ENCODE measurements around the gene C16orf89.

C16orf89 gene

DNA sequence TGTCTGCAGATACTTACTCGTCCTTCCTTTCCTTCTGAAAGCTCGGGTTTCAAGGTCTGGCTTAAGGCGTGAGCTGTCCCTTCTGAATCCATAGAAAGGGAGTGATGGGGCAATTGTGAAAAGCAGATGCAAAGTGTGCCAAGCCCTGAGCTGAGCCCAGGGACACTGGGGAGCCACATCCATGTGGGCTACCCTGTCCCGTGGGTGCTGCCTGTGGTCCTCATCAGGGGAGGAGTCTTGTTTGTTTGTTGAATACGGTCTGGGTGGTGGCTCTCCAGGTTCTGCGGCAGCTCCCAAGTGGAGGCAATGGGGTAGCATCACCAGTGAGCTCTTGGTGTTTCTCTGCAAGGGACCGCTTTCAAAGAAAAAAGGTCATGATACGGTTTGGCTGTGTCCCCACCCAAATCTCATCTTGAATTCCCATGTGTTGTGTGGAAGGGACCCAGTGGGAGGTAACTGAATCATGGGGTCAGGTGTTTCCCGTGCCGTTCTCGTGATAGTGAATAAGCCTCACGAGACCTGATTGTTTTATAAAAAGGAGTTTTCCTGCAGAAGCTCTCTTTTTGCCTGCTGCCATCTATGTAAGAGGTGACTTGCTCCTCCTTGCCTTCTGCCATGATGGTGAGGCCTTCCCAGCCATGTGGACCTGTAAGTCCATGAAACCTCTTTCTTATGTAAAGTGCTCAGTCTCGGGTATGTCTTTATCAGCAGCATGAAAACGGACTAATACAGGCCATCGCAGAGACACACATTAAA lies 4.9 kb upstream of the C16orf89 start:
- no peak for DNase-seq
- Histone ChIP-seq H2BK120ac (ENCODE audit: low read depth, low read length) (no peak overlapping the region), H3K14ac (ENCODE audit: low read length in 2 of 2) (no peak overlapping the region), H3K79me1 (replicated peaks; ENCODE audit: low read length, poor library complexity, severe bottlenecking) (peaks cover 19% of the 10 kb centered on the region), H3K27ac (ENCODE audit: low read length, poor library complexity, severe bottlenecking) (no peak overlapping the region), H3K4me2 (ENCODE audit: low read length, poor library complexity, severe bottlenecking) (no peak overlapping the region), H3K9me3 (ENCODE audit: control insufficient read depth, low read length) (no peaks in the 10 kb centered on the region), H4K8ac (ENCODE audit: low read length) (no peak overlapping the region), H3K36me3 (ENCODE audit: control insufficient read depth in 1 of 2, insufficient read depth in 2 of 2, low read depth in 1 of 2, low read length in 2 of 2) (peaks cover 7 to 18% of the 10 kb centered on the region in 2 experiments), H2AK5ac (ENCODE audit: low read length, severe bottlenecking) (no peak overlapping the region), H3K4me3 (ENCODE audit: insufficient read depth in 1 of 2, low read depth in 1 of 2, low read length in 2 of 2) (no peak overlapping the region), H3K27me3 (ENCODE audit: control insufficient read depth in 1 of 2, insufficient read depth in 1 of 2, low read length in 2 of 2) (peaks cover 13 to 15% of the 10 kb centered on the region in 2 experiments), H3K4me1 (ENCODE audit: control insufficient read depth, insufficient read depth, low read depth, low read length) (peaks cover 3% of the 10 kb centered on the region), H2BK15ac (ENCODE audit: low read depth, poor library complexity, severe bottlenecking) (no peak overlapping the region), H4K91ac (ENCODE audit: low read length) (no peak overlapping the region), H2BK12ac (ENCODE audit: low read length in 2 of 2) (no peak overlapping the region), H3K9ac (ENCODE audit: low read length) (no peak overlapping the region), H3K23ac (ENCODE audit: low read length in 2 of 2) (no peak overlapping the region), H3K4ac (ENCODE audit: low read depth in 1 of 2, low read length in 2 of 2) (no peak overlapping the region), H2AFZ (ENCODE audit: low read depth, low read length) (no peak overlapping the region), H2BK5ac (ENCODE audit: low read depth, low read length, poor library complexity, severe bottlenecking) (no peak overlapping the region), H3K18ac (ENCODE audit: low read depth in 1 of 2, low read length in 2 of 2) (no peak overlapping the region)
- 91% methylated on average over 14 of the region's 15 CpGs for WGBS

DNA sequence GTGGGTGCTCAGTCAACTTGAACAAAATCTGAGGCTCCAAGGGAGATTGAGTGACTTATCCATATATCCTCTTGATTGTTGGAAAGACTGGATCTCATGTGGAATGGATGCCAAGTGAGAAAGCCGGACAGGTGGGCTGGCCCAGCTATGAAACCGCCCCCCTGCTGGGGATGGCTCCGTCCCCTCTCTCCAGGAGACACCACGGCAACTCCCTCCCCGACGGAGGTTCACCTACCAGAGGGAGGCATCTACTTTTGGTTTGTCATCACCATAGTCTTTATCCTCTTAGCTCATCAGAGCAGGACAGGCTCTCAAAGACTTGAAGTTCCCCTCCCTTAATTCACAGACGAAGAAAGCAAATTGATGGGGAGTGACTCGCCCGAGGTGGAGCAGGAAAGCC lies 4.1 kb upstream of the C16orf89 start:
- Histone ChIP-seq H3K18ac (ENCODE audit: low read depth in 1 of 2, low read length in 2 of 2) (no peak overlapping the region), H3K79me1 (replicated peaks; ENCODE audit: low read length, poor library complexity, severe bottlenecking) (peaks cover 14% of the 10 kb centered on the region), H4K91ac (ENCODE audit: low read length) (no peak overlapping the region), H3K9me3 (ENCODE audit: control insufficient read depth, low read length) (no peaks in the 10 kb centered on the region), H3K27me3 (ENCODE audit: control insufficient read depth in 1 of 2, insufficient read depth in 1 of 2, low read length in 2 of 2) (peaks cover 20 to 23% of the 10 kb centered on the region in 2 experiments), H2AK5ac (ENCODE audit: low read length, severe bottlenecking) (no peak overlapping the region), H3K4ac (ENCODE audit: low read depth in 1 of 2, low read length in 2 of 2) (no peak overlapping the region), H3K9ac (ENCODE audit: low read length) (no peak overlapping the region), H3K27ac (ENCODE audit: low read length, poor library complexity, severe bottlenecking) (no peak overlapping the region), H3K14ac (ENCODE audit: low read length in 2 of 2) (no peak overlapping the region), H2BK15ac (ENCODE audit: low read depth, poor library complexity, severe bottlenecking) (no peak overlapping the region), H3K4me3 (ENCODE audit: insufficient read depth in 1 of 2, low read depth in 1 of 2, low read length in 2 of 2) (no peak overlapping the region), H2BK5ac (ENCODE audit: low read depth, low read length, poor library complexity, severe bottlenecking) (no peak overlapping the region), H4K8ac (ENCODE audit: low read length) (no peak overlapping the region), H2AFZ (ENCODE audit: low read depth, low read length) (no peak overlapping the region), H2BK12ac (ENCODE audit: low read length in 2 of 2) (no peak overlapping the region), H3K4me1 (ENCODE audit: control insufficient read depth, insufficient read depth, low read depth, low read length) (peaks cover 5% of the 10 kb centered on the region), H3K36me3 (ENCODE audit: control insufficient read depth in 1 of 2, insufficient read depth in 2 of 2, low read depth in 1 of 2, low read length in 2 of 2) (peaks cover 2 to 10% of the 10 kb centered on the region in 2 experiments), H3K23ac (ENCODE audit: low read length in 2 of 2) (no peak overlapping the region), H3K4me2 (ENCODE audit: low read length, poor library complexity, severe bottlenecking) (no peak overlapping the region), H2BK120ac (ENCODE audit: low read depth, low read length) (no peak overlapping the region)
- DNase-seq: no peak
- 96% methylated on average over 9 of the region's 9 CpGs for WGBS

DNA sequence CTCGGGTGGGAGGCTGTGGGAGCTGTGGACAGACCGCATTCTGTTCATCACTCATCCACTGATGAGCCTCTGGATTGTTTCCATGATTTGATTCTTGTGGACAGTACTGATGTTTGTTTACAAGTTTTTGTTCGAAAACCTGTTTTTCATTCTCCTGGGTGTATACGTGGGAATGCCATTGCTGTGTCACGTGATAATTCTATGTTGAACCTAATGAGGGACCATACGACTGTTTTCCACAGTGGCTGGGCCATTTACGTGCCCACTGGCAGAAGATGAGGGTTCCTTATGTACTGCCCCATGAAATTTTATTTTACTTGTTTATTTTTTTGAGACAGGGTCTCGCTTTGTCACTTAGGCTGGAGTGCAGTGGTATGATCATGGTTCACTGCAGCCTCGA lies 3.3 kb upstream of the C16orf89 start:
- H3K79me1 ChIP-seq (replicated peaks; ENCODE audit: low read length, poor library complexity, severe bottlenecking): peaks cover 9% of the 10 kb centered on the region
- peaks cover 0 to 3% of the 10 kb centered on the region in 2 experiments for H3K36me3 ChIP-seq (ENCODE audit: control insufficient read depth in 1 of 2, insufficient read depth in 2 of 2, low read depth in 1 of 2, low read length in 2 of 2)
- WGBS: 87% methylated on average over 9 of the region's 9 CpGs

DNA sequence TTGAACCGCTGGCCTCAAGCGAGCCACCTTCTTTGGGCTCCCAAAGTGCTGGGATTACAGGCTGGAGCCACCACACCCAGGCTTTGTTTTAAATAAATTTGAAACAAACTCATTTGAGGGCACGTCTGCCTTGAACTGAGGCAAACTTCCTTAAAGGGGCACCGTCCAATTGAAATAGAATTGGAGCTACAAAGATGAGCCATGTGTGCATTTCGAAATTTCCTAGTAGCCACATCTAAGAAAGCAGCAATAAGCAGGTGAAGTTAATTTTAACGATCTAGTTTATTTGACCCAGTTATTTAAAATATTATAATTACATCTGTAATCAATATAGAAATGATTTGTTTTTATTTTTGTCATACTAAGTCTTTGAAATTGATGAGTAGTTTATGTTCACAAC lies 755 bp upstream of the C16orf89 start:
- H2BK15ac ChIP-seq (ENCODE audit: low read depth, poor library complexity, severe bottlenecking): no peak overlapping the region
- DNase-seq: no peak
- 75% methylated on average over 5 of the region's 6 CpGs for WGBS

More for the DNA sequence above, 3.3 kb upstream of the C16orf89 start:
- Histone ChIP-seq H3K23ac (ENCODE audit: low read length in 2 of 2) (no peak overlapping the region), H3K4me2 (ENCODE audit: low read length, poor library complexity, severe bottlenecking) (no peak overlapping the region), H2AFZ (ENCODE audit: low read depth, low read length) (no peak overlapping the region), H3K4me3 (ENCODE audit: insufficient read depth in 1 of 2, low read depth in 1 of 2, low read length in 2 of 2) (no peak overlapping the region), H2BK120ac (ENCODE audit: low read depth, low read length) (no peak overlapping the region), H4K8ac (ENCODE audit: low read length) (no peak overlapping the region), H2BK15ac (ENCODE audit: low read depth, poor library complexity, severe bottlenecking) (no peak overlapping the region), H3K27ac (ENCODE audit: low read length, poor library complexity, severe bottlenecking) (no peak overlapping the region), H3K27me3 (ENCODE audit: control insufficient read depth in 1 of 2, insufficient read depth in 1 of 2, low read length in 2 of 2) (peaks cover 28 to 29% of the 10 kb centered on the region in 2 experiments), H3K14ac (ENCODE audit: low read length in 2 of 2) (no peak overlapping the region), H3K18ac (ENCODE audit: low read depth in 1 of 2, low read length in 2 of 2) (no peak overlapping the region), H2AK5ac (ENCODE audit: low read length, severe bottlenecking) (no peak overlapping the region), H2BK5ac (ENCODE audit: low read depth, low read length, poor library complexity, severe bottlenecking) (no peak overlapping the region), H3K4ac (ENCODE audit: low read depth in 1 of 2, low read length in 2 of 2) (no peak overlapping the region), H3K4me1 (ENCODE audit: control insufficient read depth, insufficient read depth, low read depth, low read length) (peaks cover 5% of the 10 kb centered on the region), H3K9me3 (ENCODE audit: control insufficient read depth, low read length) (no peaks in the 10 kb centered on the region), H3K9ac (ENCODE audit: low read length) (no peak overlapping the region), H2BK12ac (ENCODE audit: low read length in 2 of 2) (no peak overlapping the region), H4K91ac (ENCODE audit: low read length) (no peak overlapping the region)
- DNase-seq: no peak

More for the DNA sequence above, 755 bp upstream of the C16orf89 start:
- Histone ChIP-seq H3K18ac (ENCODE audit: low read depth in 1 of 2, low read length in 2 of 2) (no peak overlapping the region), H3K27ac (ENCODE audit: low read length, poor library complexity, severe bottlenecking) (no peak overlapping the region), H2AK5ac (ENCODE audit: low read length, severe bottlenecking) (no peak overlapping the region), H3K4me3 (ENCODE audit: insufficient read depth in 1 of 2, low read depth in 1 of 2, low read length in 2 of 2) (no peak overlapping the region), H3K27me3 (ENCODE audit: control insufficient read depth in 1 of 2, insufficient read depth in 1 of 2, low read length in 2 of 2) (peaks cover 38 to 41% of the 10 kb centered on the region in 2 experiments), H2AFZ (ENCODE audit: low read depth, low read length) (no peak overlapping the region), H3K9ac (ENCODE audit: low read length) (no peak overlapping the region), H3K4me2 (ENCODE audit: low read length, poor library complexity, severe bottlenecking) (no peak overlapping the region), H3K4ac (ENCODE audit: low read depth in 1 of 2, low read length in 2 of 2) (no peak overlapping the region), H4K91ac (ENCODE audit: low read length) (no peak overlapping the region), H4K8ac (ENCODE audit: low read length) (no peak overlapping the region), H2BK120ac (ENCODE audit: low read depth, low read length) (no peak overlapping the region), H3K9me3 (ENCODE audit: control insufficient read depth, low read length) (no peaks in the 10 kb centered on the region), H2BK12ac (ENCODE audit: low read length in 2 of 2) (no peak overlapping the region), H3K23ac (ENCODE audit: low read length in 2 of 2) (no peak overlapping the region), H3K79me1 (replicated peaks; ENCODE audit: low read length, poor library complexity, severe bottlenecking) (peaks cover 2% of the 10 kb centered on the region), H3K14ac (ENCODE audit: low read length in 2 of 2) (no peak overlapping the region), H3K4me1 (ENCODE audit: control insufficient read depth, insufficient read depth, low read depth, low read length) (peaks cover 3% of the 10 kb centered on the region), H2BK5ac (ENCODE audit: low read depth, low read length, poor library complexity, severe bottlenecking) (no peak overlapping the region), H3K36me3 (ENCODE audit: control insufficient read depth in 1 of 2, insufficient read depth in 2 of 2, low read depth in 1 of 2, low read length in 2 of 2) (no peaks in the 10 kb centered on the region)

Measured in mesenchymal stem cell (in vitro differentiated cells and primary cell).